Transverse colon (tissue), 3 donors: ENCODE results near the gene PHAX.

Experiments used
- EP300 ChIP-seq: sonication (generic); formaldehyde crosslinking; IDR thresholded peaks from one replicate; pipeline ENCODE4 v1.6.1; 2017; ENCODE audit warnings: antibody characterized with exemption, low read depth
- POLR2A ChIP-seq: fragments of 450-650 bp; IDR thresholded peaks from one replicate; pipeline ENCODE4 v1.6.1; 2016; ENCODE audit warnings: antibody characterized with exemption, mild to moderate bottlenecking, moderate library complexity
- TF ChIP-seq, protein P1 (sequence below), 5 experiments: fragments of 200-600 bp in 3 of 5; fragments of 450-650 bp in 2 of 5; sonication (generic) in 3 of 5; IDR thresholded peaks; 1 replicate in 2 of 5; 2 replicates in 3 of 5; pipeline ENCODE4 v1.5.1; 2016 to 2017; ENCODE audit warnings: antibody characterized with exemption in 5 of 5, inconsistent platforms in 3 of 5, mild to moderate bottlenecking in 2 of 5, moderate library complexity in 1 of 5

DNA sequence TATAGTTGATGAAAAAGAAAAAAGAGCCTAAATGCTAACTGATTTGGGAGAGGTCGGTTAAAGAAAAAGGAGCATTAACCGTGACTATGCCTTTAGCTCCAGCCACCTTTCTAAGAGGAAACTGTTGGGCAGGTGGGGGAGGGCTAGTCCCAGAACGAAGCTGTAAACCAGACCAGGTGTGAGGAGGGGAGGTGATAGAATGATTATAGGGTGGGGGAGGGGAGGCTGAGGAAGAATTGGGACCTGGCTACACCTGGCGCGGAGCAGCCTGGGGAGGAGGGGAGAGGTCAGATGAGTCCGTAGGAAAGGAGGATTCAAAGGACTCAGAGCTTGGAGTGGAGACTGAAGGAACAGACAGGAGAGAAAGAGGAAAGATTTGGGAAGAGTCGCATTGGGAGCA, 73.4 kb downstream of the PHAX start:
- TF ChIP-seq POLR2A (no peak), EP300 (no peak)
- TF ChIP-seq, protein P1, sequence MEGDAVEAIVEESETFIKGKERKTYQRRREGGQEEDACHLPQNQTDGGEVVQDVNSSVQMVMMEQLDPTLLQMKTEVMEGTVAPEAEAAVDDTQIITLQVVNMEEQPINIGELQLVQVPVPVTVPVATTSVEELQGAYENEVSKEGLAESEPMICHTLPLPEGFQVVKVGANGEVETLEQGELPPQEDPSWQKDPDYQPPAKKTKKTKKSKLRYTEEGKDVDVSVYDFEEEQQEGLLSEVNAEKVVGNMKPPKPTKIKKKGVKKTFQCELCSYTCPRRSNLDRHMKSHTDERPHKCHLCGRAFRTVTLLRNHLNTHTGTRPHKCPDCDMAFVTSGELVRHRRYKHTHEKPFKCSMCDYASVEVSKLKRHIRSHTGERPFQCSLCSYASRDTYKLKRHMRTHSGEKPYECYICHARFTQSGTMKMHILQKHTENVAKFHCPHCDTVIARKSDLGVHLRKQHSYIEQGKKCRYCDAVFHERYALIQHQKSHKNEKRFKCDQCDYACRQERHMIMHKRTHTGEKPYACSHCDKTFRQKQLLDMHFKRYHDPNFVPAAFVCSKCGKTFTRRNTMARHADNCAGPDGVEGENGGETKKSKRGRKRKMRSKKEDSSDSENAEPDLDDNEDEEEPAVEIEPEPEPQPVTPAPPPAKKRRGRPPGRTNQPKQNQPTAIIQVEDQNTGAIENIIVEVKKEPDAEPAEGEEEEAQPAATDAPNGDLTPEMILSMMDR (IDR thresholded peaks at IDR 0.05) = no peak
